K562 (cell line): ENCODE results near the gene BCAS3. TPM values are rescaled to one million over a fixed set of nuclear protein-coding genes. Genes with fewer than 3 reads are reported as not detected.

Experiments
- C11orf30 ChIP-seq: fragments of 450-650 bp; IDR thresholded peaks from 2 replicates; pipeline ENCODE4 v1.6.1; 2016; ENCODE audit warnings: low read depth, mild to moderate bottlenecking
- GTF2B ChIP-seq: IDR thresholded peaks from 2 replicates; pipeline ENCODE4 v1.6.1; 2011; ENCODE audit not compliant: insufficient read length; ENCODE audit errors: extremely low read depth
- THRA ChIP-seq: fragments of 450-650 bp; IDR thresholded peaks from 2 replicates; pipeline ENCODE4 v1.6.1; 2017; ENCODE audit warnings: mild to moderate bottlenecking, moderate library complexity
- ZBTB49 ChIP-seq: sonication (generic); formaldehyde crosslinking; IDR thresholded peaks from 2 replicates; pipeline ENCODE4 v1.8.0; 2022; ENCODE audit warnings: missing genetic modification reagents, mild to moderate bottlenecking, borderline replicate concordance
- polyA plus RNA-seq, 8 experiments: library from polyadenylated mRNA; depleted of rRNA in 4 of 8; stranded (reverse) in 5 of 8; unstranded in 3 of 8; fragments of >200 nt; fragmentation: Nextera tagmentation in 2 of 8; fragmentation: Illumina TruSeq in 1 of 8; extraction: Ambion mirVana in 2 of 8; extraction: Trizol in 1 of 8; gene quantifications; 2 replicates each; pipeline versions ENCODE4 v1.2.1 to v1.2.3, GENCODE V29; 2011 to 2014; ENCODE audit warnings: inconsistent platforms in 1 of 8, missing spikeins in 1 of 8
- total RNA-seq, 7 experiments: library from RNA; depleted of rRNA in 6 of 7; stranded (reverse); fragments of >200 nt in 6 of 7; fragmentation: Illumina TruSeq in 2 of 7; extraction: Trizol in 2 of 7; gene quantifications; 2 replicates each; pipeline versions ENCODE4 v1.2.1 to v1.2.3, GENCODE V29; 2011 to 2021; ENCODE audit warnings: low replicate concordance in 1 of 7
- TF ChIP-seq, protein P1 (sequence below): fragments of 250-450 bp; sonication (Bioruptor Pico); IDR thresholded peaks from 2 replicates; pipeline ENCODE4 v1.5.0; 2021; ENCODE audit warnings: mild to moderate bottlenecking, moderate library complexity

BCAS3 gene
- total and polyA plus RNA-seq, 9 of the 15 experiments (the other 6 are each of a cell fraction or from before 2014, with no cell fraction given) = 1.9 to 5.5 (median 3.5) TPM

- TF ChIP-seq ZBTB49 = no peak
- no peak for TF ChIP-seq GTF2B
- TF ChIP-seq C11orf30 = no peak
- TF ChIP-seq THRA = no peak
- TF ChIP-seq, protein P1, sequence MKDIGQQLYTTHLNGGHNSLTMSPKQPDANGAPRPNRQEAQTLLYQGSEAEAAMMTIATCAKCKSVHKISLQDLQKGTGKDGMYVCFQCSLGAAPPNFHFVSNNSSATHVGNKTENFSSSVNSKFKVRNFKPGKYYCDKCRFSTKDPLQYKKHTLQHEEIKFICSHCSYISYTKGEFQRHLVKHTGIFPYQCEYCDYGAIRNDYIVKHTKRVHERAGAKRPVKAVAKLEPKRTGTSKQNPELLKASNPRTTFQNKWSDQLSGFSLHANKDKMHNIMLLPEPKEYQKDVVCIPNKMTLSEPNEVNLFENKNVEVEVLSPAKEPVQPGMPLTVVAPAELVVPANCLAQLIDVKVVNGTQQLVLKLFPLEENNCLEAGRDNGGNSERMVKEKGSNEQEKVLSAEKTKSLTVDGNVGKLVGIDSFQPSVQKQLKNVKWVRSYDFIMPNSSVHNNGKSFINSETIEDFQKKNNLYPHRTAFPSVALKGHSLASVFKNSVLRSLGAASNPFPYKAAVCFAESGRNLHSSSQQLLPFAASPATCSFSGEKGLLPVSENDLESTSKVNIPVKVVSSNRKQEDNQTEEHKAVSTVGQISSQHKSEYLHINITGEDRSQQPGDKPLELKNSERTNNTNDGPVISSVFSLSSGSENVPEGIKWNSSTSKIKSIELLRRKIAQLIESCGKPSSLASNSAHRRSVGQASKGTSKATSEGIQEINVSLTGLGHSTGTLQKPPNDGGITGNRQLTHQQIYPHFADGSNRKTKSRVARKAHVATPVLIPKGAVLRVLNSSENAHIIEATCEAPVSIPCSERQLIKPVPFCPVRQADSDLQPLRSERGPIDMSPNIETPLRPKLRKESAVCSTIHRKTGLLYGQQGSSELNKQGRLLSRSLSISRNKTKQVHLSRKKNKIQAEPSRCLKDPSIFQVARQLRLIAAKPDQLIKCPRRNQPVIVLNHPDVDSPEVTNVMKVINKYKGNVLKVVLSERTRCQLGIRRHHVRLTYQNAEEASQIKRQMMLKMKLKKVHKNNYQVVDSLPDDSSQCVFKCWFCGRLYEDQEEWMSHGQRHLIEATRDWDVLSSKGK (CRISPR knock-in tag) = no peak
Observed at GRCh38 chr17:61106354-61106753, 428.7 kb downstream of the BCAS3 start (continued).
